ENCODE measurements around the gene RIMOC1.

RIMOC1 gene

GRCh38 chr5:41903892-41904799, at the start of gene RIMOC1:
Gene RIMOC1 (plus strand): TSS chr5:41904344. CDS start chr5:41904368, 24 bp downstream.
- peak; percentile 88 to 93 for DNase-seq (ENCODE audit: low read depth in 2 of 2, low spot score in 1 of 2)

- DNase-seq (ENCODE audit: low read depth in 2 of 2, low spot score in 1 of 2): peak in 1 of 2 donors; percentile 6
Observed at GRCh38 chr5:41856644-41857491, 47.3 kb upstream of the RIMOC1 start.

GRCh38 chr5:41857989-41858388, 46.2 kb upstream of the RIMOC1 start:
- no peak for DNase-seq (ENCODE audit: low read depth in 2 of 2, low spot score in 1 of 2)

GRCh38 chr5:41858890-41859289, 45.3 kb upstream of the RIMOC1 start:
- no peak for DNase-seq (ENCODE audit: low read depth in 2 of 2, low spot score in 1 of 2)

GRCh38 chr5:41863871-41864486, 40.2 kb upstream of the RIMOC1 start:
- no peak for DNase-seq (ENCODE audit: low read depth in 2 of 2, low spot score in 1 of 2)

- DNase-seq (ENCODE audit: low read depth in 2 of 2, low spot score in 1 of 2): peak in 1 of 2 donors; percentile 0
Observed at GRCh38 chr5:41869151-41869723, 34.9 kb upstream of the RIMOC1 start.

GRCh38 chr5:41869724-41870626, 34.2 kb upstream of the RIMOC1 start, which contains the start of gene OXCT1:
Gene OXCT1 (minus strand): TSS chr5:41870425. CDS start chr5:41870358, 67 bp downstream.
- DNase-seq (ENCODE audit: low read depth in 2 of 2, low spot score in 1 of 2): peak; percentile 71 to 83

GRCh38 chr5:41870627-41871048, 33.5 kb upstream of the RIMOC1 start:
- DNase-seq (ENCODE audit: low read depth in 2 of 2, low spot score in 1 of 2): no peak

GRCh38 chr5:41871852-41872251, 32.3 kb upstream of the RIMOC1 start:
- no peak for DNase-seq (ENCODE audit: low read depth in 2 of 2, low spot score in 1 of 2)

- DNase-seq (ENCODE audit: low read depth in 2 of 2, low spot score in 1 of 2): no peak
Observed at GRCh38 chr5:41874512-41875060, 29.6 kb upstream of the RIMOC1 start.

- no peak for DNase-seq (ENCODE audit: low read depth in 2 of 2, low spot score in 1 of 2)
Observed at GRCh38 chr5:41875121-41875520, 29.0 kb upstream of the RIMOC1 start.

- DNase-seq (ENCODE audit: low read depth in 2 of 2, low spot score in 1 of 2): no peak
Observed at GRCh38 chr5:41876678-41877077, 27.5 kb upstream of the RIMOC1 start.

- DNase-seq (ENCODE audit: low read depth in 2 of 2, low spot score in 1 of 2): no peak
Observed at GRCh38 chr5:41877408-41877807, 26.7 kb upstream of the RIMOC1 start.

GRCh38 chr5:41878173-41878572, 26.0 kb upstream of the RIMOC1 start:
- no peak for DNase-seq (ENCODE audit: low read depth in 2 of 2, low spot score in 1 of 2)

GRCh38 chr5:41878643-41879478, 25.3 kb upstream of the RIMOC1 start:
- no peak for DNase-seq (ENCODE audit: low read depth in 2 of 2, low spot score in 1 of 2)

- DNase-seq (ENCODE audit: low read depth in 2 of 2, low spot score in 1 of 2): no peak
Observed at GRCh38 chr5:41882765-41883164, 21.4 kb upstream of the RIMOC1 start.

- DNase-seq (ENCODE audit: low read depth in 2 of 2, low spot score in 1 of 2): no peak
Observed at GRCh38 chr5:41883243-41883642, 20.9 kb upstream of the RIMOC1 start.

- DNase-seq (ENCODE audit: low read depth in 2 of 2, low spot score in 1 of 2): no peak
Observed at GRCh38 chr5:41883936-41884335, 20.2 kb upstream of the RIMOC1 start.

- DNase-seq (ENCODE audit: low read depth in 2 of 2, low spot score in 1 of 2): no peak
Observed at GRCh38 chr5:41885286-41885685, 18.9 kb upstream of the RIMOC1 start.

Data from stimulated activated CD8-positive, alpha-beta memory T cell treated with anti-CD3 and anti-CD28 coated beads, Interleukin-4, amount 100 ng/mL, for 4 hours (primary cell).